HuH-7.5 (cell line): Measurements from ENCODE around the gene SYNPO2.
"Not testable (repeated sequence)": the region's sequence is repeated elsewhere in the genome, so short reads cannot be mapped to it uniquely, and the experiment has no call there.

Source experiments
- DNase-seq: peaks from one replicate; pipeline ENCODE4 v3.0.0; 2011; ENCODE audit warnings: low spot score

SYNPO2 gene, protein sequence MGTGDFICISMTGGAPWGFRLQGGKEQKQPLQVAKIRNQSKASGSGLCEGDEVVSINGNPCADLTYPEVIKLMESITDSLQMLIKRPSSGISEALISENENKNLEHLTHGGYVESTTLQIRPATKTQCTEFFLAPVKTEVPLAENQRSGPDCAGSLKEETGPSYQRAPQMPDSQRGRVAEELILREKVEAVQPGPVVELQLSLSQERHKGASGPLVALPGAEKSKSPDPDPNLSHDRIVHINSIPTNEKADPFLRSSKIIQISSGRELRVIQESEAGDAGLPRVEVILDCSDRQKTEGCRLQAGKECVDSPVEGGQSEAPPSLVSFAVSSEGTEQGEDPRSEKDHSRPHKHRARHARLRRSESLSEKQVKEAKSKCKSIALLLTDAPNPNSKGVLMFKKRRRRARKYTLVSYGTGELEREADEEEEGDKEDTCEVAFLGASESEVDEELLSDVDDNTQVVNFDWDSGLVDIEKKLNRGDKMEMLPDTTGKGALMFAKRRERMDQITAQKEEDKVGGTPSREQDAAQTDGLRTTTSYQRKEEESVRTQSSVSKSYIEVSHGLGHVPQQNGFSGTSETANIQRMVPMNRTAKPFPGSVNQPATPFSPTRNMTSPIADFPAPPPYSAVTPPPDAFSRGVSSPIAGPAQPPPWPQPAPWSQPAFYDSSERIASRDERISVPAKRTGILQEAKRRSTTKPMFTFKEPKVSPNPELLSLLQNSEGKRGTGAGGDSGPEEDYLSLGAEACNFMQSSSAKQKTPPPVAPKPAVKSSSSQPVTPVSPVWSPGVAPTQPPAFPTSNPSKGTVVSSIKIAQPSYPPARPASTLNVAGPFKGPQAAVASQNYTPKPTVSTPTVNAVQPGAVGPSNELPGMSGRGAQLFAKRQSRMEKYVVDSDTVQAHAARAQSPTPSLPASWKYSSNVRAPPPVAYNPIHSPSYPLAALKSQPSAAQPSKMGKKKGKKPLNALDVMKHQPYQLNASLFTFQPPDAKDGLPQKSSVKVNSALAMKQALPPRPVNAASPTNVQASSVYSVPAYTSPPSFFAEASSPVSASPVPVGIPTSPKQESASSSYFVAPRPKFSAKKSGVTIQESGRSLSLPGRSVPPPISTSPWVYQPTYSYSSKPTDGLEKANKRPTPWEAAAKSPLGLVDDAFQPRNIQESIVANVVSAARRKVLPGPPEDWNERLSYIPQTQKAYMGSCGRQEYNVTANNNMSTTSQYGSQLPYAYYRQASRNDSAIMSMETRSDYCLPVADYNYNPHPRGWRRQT

DNA sequence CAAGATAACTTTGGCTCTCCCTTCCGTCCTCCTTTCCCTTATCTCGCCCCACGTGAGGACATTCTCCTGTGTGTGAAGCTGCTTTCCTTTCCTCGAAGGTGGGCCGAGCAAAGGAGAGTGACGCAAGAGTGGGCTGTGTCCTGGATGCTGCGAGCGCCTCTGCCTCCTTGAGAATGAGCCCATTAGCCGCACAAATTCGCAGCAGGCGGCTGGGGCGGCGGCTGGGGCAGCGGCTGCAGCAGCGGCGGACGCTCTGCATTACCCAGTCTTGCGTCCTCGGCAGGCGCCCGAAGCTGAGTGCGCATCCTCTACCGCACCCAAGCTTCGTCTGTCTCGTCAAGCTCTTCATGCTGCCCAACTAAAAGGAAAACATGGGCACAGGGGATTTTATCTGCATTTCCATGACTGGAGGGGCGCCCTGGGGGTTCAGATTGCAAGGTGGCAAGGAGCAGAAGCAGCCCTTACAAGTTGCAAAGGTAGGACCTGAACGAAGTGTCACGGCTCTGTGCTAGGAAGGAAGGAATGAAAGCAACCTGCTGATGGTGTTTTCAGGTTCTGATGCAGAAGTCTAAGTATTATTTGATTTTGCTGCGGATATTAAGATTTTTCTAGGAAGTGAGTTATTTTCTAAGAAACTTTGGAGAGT is at the start of gene SYNPO2:
TSS of gene SYNPO2 (plus strand) at position 189 of the 646 bp plus-strand sequence. CDS start at position 372, 183 bp downstream.
- DNase-seq: no peak

DNA sequence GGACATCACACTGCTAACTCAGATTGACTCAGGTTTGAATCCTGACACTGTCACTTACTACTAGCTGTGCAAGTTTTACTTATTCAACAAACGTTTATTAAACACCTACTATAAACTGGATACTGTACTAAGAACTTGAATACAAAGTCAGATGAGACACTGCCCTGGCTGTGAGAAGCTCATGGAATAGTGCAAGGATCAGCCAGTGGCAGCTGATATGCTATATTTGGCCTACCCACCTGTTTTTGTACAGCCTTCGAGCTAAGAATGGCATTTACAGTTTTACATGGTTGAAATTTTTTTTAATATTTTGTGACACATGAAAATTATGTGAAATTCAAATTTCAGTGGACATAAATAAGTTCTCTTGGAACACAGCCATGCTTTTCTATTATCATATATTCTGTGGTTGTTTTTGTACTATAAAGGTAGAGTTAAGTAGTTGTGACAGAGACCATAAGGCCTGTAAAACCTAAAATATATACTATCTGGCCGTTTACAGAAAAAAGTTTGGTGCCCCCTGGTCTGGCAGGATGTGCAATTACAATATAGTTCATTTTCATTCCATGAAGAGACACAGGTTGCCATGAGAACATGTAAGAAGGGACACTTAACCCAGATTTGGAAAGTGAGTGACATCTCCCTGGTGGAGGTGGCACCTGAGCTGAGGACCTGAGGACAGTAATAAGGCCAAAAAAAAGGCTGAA is 49.3 kb upstream of the SYNPO2 start:
- no peak for DNase-seq

DNA sequence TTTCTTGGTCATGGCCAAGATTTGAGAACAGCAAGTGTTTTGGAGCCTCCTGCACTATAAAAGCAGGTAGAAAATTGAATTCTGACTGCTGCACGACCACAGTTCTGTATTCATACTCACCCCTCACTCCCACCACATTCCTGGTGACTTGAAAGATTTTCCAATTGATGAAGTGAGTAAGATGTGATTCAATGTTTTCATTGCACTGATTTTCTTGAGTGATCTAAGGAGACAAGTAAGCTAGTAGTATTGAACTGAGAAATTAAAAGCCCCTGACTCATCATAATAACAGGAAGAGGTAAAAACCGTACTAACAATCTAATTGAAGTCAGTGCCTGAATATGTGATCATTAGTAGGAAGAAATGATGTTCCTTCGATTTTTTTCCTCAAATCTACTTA is 46.6 kb upstream of the SYNPO2 start:
- DNase-seq: no peak

DNA sequence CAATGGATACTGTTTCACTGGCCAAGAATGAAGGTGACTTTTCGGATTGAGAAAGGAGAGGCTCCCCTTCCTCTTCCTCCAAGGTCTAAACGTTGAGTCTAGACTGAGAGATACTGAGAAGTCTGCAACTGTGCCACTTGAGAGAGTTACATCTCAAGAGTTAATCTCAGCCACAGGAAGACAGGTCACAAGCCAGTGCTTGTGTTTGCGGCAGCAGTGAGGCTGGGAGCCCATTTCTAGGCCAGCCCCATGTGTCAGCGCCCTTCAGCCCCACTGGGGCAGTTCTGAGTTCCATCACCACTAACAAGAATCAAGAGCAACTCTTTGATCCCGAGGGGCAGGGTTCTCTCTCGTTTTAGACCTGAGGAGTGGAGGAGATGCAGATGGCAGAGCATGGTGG is 45.4 kb upstream of the SYNPO2 start:
- DNase-seq: no peak

DNA sequence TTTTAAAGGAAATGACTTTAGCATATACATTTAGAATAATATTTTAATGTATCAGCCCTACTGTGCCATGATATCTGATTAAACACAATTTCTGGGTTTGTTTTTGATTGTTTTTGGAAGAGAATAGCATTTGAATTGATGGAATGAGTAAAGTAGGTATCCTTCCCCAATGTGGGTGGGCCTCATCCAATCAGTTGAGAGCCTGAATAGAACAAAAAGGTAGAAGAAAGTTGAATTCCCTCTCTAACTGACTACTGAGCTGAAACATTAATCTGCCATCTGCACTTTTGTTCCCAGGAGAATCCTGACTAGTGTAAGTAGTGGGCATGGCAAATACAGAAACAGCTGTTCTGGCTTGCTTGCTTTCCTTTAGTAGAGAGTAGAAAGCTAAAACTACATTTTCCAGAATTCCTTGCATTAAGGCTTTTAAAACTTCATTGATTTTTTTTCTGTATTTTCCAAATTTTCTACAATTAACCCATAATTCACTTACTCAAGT is 43.1 kb upstream of the SYNPO2 start:
- DNase-seq: no peak

DNA sequence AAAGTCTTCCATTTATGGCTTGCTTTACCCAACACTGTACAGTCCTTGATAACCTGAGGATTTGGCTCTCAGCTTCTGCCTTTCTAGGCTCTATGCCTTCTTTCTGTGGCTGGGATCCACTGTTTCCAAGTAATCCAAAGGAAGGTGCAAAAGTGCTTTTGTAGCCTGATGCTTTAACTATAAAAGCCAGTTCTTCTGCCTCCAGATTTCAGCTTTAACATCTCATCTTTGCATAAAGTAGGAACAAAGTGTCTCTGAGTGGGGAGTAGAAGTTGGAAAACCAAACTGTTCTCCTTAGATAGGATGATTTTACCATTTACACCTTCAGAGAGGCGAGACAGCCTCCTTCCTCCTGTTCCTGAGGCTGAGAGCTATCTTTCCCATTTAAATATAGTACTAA is 41.7 kb upstream of the SYNPO2 start:
- no peak for DNase-seq

DNA sequence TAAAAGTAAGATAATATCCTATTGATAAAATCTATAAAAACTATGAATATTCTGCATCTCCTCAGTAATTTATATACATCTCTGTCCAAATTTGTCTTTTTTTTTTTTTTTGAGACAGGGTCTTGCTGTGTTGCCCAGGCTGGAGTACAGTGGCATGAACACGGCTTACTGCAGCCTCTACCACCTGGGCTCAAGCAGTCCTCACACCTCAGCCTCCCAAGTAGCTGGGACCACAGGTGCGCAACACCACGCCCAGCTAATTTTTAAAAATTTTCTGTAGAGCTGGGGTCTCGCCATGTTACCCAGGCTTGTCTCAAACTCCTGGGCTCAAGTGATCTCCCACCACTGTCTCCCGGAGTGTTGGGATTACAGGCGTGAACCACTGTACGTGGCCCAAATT is 40.4 kb upstream of the SYNPO2 start:
- no peak for DNase-seq

DNA sequence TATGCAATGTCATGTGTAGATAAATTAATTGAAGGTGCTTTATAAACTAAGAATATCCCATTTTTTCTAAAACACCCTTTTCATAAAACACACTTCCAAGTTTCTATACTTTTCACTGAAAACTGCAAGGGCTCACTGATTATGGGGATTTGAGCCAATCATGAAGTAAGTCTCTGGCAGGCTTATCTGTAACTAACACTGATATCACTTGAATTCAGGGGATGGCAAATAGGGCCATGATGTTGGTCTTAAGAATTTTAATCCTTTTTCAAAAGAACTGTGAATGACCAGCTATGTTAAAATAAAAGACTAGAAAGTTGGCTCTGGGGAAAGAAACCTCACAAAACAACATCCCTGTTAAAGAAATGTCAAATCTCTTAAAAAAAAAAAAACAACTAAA is 39.8 kb upstream of the SYNPO2 start:
- no peak for DNase-seq

DNA sequence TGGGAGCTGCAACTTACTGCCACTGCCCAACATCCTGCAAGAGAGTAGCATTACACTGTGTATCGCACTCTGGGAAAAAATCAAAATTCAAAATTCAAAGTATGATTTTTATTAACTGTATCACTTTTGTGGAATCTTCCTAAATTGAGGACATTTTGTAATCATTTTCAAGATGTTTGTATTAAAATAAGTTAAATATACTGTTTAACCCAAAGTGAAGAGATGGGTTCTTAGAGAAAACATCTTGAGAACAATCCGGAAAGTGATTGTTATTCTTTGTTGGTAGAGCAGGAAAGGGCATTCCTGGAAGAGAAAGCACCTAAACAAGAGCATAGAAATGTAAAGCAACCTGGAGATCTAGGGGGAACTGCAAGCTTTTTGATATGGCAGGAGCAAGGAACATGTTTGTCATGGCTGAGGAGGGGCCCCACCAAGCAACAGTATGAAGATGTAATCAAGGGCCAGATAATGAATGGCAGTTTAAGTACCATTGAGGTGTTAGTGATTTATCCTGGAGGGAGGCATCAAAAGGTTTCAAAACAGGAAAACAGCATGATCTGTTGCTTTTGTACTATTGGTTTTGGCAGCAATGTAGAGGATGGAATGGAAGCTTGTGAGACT is 38.7 kb upstream of the SYNPO2 start:
- DNase-seq: no peak

DNA sequence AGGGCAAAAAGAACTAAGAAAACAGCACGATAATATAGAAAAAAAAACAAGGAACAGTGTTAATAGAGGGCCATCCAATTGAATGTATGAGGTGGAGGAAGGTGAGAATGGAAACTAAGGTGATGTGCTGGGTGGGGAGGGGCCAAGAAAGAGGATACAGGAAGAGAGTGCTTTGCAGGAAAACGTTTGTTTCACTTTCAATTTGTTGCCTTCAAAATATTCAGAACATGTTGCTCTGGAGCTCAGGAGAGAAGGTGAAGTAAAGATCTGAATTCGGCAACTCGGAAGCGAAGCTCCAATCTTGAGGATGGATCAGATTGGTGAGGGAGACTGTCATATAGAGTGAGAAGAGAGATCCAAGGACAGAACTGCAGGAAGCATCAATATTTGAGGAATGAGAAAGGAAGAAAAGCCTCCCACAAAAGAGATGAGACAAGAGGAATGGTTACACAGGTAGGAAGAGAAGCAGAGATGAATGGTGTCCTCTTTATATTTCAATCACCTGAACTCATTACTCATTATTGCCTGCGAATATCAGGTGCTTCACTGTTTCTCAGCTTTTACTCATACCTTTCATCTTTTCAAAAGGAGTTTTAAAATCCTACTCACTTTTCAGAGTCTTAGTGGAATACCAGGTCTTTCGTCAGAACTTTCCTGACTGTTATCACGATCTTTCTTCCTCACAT is 38.0 kb upstream of the SYNPO2 start:
- no peak for DNase-seq

DNA sequence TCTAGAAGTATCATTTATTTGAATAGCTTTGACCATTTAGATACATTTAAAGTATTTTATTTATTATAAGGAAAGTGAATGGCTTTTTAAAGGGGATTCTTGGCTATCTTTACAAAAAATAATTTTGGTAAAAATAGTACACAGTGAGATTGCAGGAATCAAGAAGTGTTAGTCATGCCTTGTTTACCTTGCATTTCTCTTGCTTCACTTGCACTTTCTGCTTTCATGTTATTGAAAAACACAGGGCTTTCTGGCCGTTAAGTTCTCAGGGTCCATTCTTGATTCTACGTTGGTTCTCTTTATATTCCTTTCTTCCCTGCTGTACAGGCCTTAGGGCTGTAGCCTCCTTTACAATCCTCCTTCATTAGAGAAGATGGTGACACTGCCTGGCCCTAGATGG is 30.9 kb upstream of the SYNPO2 start:
- no peak for DNase-seq

DNA sequence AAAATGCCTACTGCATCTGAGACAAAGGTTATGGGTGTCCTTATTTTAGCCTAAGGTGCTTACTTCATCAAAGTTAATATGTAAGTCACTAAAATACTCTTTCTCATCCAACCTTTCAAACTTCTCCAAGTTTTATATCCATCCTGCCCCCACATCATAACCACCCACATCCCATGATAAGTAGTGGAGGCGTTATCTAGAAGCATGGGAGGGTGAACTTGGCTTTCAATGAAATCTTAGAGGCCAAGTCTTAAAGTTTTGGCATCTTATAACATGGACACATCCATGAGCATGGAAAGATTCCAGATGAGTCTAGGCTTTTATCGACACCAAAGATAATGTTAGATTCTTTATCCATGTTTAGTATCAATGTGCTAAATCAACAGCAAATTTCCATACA is 29.9 kb upstream of the SYNPO2 start:
- no peak for DNase-seq

DNA sequence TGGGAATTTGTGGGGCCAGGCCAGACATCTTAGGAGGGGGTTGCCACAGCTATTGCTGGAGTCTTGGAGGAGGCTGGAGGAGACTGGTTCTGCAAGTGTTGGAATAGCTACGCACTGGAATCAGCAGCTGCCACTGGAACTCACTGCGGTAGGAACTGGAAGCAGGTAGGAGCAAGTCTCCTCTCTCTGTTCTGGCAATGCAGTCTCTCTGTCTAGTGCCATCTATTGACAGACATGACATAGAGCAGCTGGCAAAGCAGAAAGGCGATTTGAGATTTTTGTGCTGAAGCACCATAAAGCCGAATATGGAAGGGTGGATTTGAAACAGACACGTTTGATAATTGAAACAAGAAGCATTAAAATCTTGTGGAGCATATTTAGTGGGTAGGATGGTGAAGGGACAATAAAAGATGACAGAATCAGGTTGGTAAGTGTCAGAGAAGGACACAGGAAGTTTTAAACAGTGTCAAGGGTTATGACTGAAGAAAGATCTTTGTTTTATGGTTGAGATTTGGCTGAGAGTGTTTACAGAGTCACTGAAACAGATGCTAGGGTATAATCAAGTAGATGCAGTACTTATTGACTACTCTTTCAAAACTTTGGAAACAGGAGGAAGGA is 23.5 kb upstream of the SYNPO2 start:
- peak; percentile 25 for DNase-seq

DNA sequence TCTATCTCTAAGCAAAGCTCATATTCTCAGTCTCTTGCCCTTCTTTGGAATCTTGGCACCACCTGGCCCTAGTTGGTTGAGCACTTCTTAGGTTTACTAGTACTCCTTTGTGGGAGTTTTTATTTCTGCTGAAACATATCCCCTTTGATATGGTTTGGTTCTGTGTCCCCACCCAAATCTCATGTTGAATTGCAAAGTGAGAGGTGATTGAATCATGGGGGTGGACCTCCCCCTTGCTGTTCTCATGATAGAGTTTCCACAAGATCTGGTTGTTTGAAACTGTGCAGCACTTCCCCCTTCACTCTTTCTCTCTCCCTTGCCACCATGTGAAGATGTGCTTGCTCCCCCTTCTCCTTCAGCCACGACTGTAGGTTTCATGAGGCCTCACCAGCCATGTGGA is 22.2 kb upstream of the SYNPO2 start:
- DNase-seq: no peak

DNA sequence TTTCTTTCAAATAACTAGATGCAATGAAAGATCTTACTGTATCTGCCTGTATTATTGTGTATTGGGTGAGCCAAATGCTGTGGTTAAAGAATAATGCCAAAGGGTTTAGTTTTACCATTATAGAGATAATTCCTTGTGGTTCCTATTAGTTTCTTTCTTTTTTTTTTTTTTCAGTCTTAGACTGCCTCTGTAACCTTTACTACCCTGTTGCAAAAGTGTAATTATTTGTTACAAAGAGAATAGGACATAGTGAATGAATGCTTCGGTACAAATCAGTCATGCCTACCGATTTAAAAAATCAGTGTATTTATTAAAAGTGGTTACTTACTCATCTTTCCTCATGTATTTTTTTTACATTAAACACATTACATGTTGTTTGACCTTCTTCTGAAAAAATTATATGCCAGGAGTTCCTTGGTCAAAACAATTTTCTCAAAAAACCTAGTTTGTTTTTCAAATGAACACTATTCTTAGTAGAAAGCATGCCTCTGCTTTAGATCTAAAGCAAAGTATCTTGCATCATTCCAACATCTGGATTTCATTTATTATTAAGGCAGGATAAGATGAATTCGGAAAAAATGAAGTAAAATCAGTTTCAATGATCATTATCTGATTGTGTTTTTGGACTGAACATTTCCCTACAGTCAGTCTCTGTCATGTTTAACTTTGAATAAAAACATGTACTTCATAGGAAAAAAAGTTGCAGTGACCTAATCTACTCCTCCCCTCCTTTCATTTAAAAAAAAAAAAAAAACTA is 21.2 kb upstream of the SYNPO2 start:
- no peak for DNase-seq

DNA sequence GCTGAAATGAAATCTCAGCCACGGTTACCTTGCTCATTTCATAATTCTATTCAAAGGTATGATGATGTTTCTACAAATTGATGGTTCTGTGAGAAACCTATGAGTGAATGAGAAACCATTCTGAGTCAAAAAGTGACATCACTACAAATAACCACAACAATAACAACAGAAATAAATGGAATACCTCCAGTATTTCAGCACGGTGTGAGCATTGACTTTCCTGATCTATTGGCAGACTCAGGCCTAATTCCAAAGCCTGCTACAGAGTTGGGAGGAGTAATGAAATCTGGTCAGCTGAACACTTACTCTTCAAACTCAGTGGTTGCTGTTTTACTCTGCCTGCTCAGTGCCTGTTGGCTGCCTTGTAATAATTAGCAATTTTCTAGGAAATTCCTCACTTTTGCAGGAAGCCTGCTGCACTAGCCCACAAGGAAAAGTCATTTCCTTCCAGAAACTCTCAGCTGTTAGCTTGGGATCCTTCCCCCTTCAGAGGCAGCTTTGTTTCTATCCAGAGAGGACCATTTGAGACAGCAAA is 18.8 kb upstream of the SYNPO2 start:
- DNase-seq: no peak

DNA sequence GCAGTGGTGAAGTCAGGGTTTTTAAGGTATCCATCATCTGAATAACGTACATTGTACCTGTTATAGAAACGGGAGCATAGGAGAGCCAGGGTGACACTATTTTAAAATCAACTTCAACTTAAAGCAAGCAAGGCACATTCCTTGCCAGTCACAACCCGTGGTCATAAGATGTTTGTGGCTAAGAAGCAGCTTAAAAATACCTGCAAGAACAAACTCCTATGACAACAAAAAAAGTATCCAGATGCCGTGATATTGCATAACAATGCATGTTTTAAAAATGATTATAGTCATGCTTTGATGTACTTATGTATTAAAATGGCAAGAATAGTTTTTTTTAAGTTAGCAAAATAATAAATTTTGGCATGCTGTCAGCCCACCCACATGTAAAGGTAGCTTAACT is 16.5 kb upstream of the SYNPO2 start:
- no peak for DNase-seq

DNA sequence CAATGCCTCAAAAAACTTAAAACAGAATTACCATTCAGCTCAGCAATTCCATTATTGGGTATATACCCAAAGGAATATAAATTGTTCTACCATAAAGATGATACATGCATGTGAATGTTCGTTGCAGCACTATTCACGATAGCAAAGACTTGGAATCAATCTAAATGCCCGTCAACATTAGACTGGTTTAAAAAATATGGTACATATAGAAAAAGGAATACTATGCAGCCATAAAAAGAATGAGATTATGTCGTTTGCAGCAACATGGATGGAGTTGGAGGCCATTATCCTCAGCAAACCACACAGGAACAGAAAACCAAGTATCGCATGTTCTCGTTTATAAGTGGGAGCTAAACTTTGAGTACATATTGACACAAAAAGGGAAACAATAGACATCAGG is 10.9 kb upstream of the SYNPO2 start:
- no peak for DNase-seq

DNA sequence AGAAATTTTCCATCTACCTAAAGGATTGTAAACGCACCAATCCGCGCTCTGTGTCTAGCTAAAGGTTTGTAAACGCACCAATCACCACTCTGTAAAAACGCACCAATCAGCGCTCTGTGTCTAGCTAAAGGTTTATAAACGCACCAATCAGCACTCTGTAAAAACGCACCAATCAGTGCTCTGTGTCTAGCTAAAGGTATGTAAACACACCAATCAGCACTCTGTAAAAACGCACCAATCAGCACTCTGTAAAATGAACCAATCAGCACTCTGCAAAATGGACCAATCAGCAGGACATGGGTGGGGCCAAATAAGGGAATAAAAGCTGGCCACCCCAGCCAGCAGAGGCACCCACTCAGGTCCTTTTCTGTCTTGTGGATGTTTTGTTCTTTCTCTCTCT is 10.1 kb upstream of the SYNPO2 start:
- not testable (repeated sequence) for DNase-seq
